Caco-2 (cell line): ENCODE data around the gene PPP2CA. TPM values are rescaled to one million over a fixed set of nuclear protein-coding genes. Genes with fewer than 3 reads are reported as not detected.

Source experiments
- BruUV-seq: library from RNA; stranded (reverse); fragments of 400-500 nt; replicated peaks from 2 replicates; lab custom pipeline; 2021; lab: Mats Ljungman, UMichigan
- CTCF ChIA-PET: fragments of 300-600 bp; sonication (Branson Sonifier 250); formaldehyde crosslinking; loops from one replicate; lab custom pipeline; 2022; ENCODE audit warnings: antibody characterized with exemption; lab: Charles Lee
- POLR2A ChIA-PET: fragments of 300-600 bp; sonication (Branson Sonifier 250); formaldehyde crosslinking; loops from one replicate; lab custom pipeline; 2022; ENCODE audit warnings: antibody characterized with exemption; lab: Charles Lee
- DNase-seq, 2 experiments: peaks; one replicate each; pipeline versions ENCODE4 v3.0.0 to v3.0.0-alpha.2; 2020 to 2022
- H3K27me3 ChIP-seq: replicated peaks from 2 replicates; pipeline ENCODE4 v1.6.0; 2011; ENCODE audit warnings: low read length; ENCODE audit not compliant: control insufficient read depth, insufficient read depth
- H3K36me3 ChIP-seq: 2 replicates; pipeline ENCODE4 v1.5.1; 2011; ENCODE audit warnings: low read length; ENCODE audit not compliant: control insufficient read depth, insufficient read depth
- H3K4me1 ChIP-seq: fragments of 250-450 bp; sonication (Bioruptor Pico); 2 replicates; pipeline ENCODE4 v1.5.1; 2020; ENCODE audit warnings: mild to moderate bottlenecking
- H3K4me3 ChIP-seq: 2 replicates; pipeline ENCODE4 v1.5.1; 2011; ENCODE audit warnings: low read depth, mild to moderate bottlenecking, control low read depth, low read length
- H3K9me3 ChIP-seq: fragments of 250-450 bp; sonication (Bioruptor Pico); 2 replicates; pipeline ENCODE4 v1.5.1; 2020; ENCODE audit warnings: mild to moderate bottlenecking, moderate library complexity
- H3K27ac Mint-ChIP-seq: one replicate; pipeline ENCODE4 v1.8.0; 2022; ENCODE audit warnings: mixed read lengths; ENCODE audit not compliant: unreplicated experiment
- H3K27me3 Mint-ChIP-seq: one replicate; pipeline ENCODE4 v1.8.0; 2022; ENCODE audit warnings: mixed read lengths; ENCODE audit not compliant: insufficient read depth, unreplicated experiment
- H3K36me3 Mint-ChIP-seq: one replicate; pipeline ENCODE4 v1.8.0; 2022; ENCODE audit warnings: mild to moderate bottlenecking, mixed read lengths; ENCODE audit not compliant: insufficient read depth, unreplicated experiment
- H3K4me1 Mint-ChIP-seq: one replicate; pipeline ENCODE4 v1.8.0; 2022; ENCODE audit warnings: low read depth, mixed read lengths; ENCODE audit not compliant: unreplicated experiment
- H3K4me3 Mint-ChIP-seq: one replicate; pipeline ENCODE4 v1.8.0; 2022; ENCODE audit warnings: mild to moderate bottlenecking, moderate library complexity, mixed read lengths; ENCODE audit not compliant: unreplicated experiment
- H3K9me3 Mint-ChIP-seq: one replicate; pipeline ENCODE4 v1.8.0; 2022; ENCODE audit warnings: mixed read lengths; ENCODE audit not compliant: unreplicated experiment
- intact Hi-C: fragments of 100-400 bp; cut with micrococcal nuclease; formaldehyde crosslinking; loops from one replicate; pipeline ENCODE4 v1.10.0; 2022; ENCODE audit not compliant: unreplicated experiment
- total RNA-seq: library from RNA; stranded (reverse); gene quantifications from 2 replicates; pipeline ENCODE4 v1.2.3, GENCODE V29; 2022
- TF ChIP-seq, protein P1 (sequence below), 2 experiments: fragments of 200-600 bp in 1 of 2; IDR thresholded peaks; 1 replicate in 1 of 2; 2 replicates in 1 of 2; pipeline versions ENCODE4 v1.5.1 to v1.8.0; 2011 to 2022; ENCODE audit warnings: antibody characterized with exemption in 1 of 2, control low read depth in 1 of 2, inconsistent platforms in 1 of 2, low read depth in 1 of 2, low read length in 1 of 2, mild to moderate bottlenecking in 1 of 2, moderate library complexity in 1 of 2; ENCODE audit not compliant: insufficient read depth in 1 of 2, severe bottlenecking in 1 of 2, unreplicated experiment in 1 of 2

PPP2CA gene
- total RNA-seq, 1 experiment from 2014 or later: 224 TPM

GRCh38 chr5:134188092-134188491 lies 37.8 kb downstream of the PPP2CA start:
- no TSS peak for BruUV-seq
- no peaks in the 10 kb centered on the region for H3K9me3 Mint-ChIP-seq
- intact Hi-C loops: no loop called here
- H3K36me3 Mint-ChIP-seq: peaks cover 43% of the 10 kb centered on the region
- H3K4me1 Mint-ChIP-seq: no peaks in the 10 kb centered on the region
- H3K27me3 ChIP-seq: no peaks in the 10 kb centered on the region
- POLR2A ChIA-PET: no interaction called here
- no peak overlapping the region for H3K4me3 ChIP-seq
- H3K27ac Mint-ChIP-seq: peak overlapping the region; percentile 42
- TF ChIP-seq, protein P1, sequence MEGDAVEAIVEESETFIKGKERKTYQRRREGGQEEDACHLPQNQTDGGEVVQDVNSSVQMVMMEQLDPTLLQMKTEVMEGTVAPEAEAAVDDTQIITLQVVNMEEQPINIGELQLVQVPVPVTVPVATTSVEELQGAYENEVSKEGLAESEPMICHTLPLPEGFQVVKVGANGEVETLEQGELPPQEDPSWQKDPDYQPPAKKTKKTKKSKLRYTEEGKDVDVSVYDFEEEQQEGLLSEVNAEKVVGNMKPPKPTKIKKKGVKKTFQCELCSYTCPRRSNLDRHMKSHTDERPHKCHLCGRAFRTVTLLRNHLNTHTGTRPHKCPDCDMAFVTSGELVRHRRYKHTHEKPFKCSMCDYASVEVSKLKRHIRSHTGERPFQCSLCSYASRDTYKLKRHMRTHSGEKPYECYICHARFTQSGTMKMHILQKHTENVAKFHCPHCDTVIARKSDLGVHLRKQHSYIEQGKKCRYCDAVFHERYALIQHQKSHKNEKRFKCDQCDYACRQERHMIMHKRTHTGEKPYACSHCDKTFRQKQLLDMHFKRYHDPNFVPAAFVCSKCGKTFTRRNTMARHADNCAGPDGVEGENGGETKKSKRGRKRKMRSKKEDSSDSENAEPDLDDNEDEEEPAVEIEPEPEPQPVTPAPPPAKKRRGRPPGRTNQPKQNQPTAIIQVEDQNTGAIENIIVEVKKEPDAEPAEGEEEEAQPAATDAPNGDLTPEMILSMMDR (IDR thresholded peaks at IDR 0.05; ENCODE audit: insufficient read depth in 1 of 2, low read depth in 1 of 2, low read length in 1 of 2, severe bottlenecking in 1 of 2, unreplicated experiment in 1 of 2): no peak
- CTCF ChIA-PET: no interaction called here
- no peaks in the 10 kb centered on the region for H3K27me3 Mint-ChIP-seq
- peaks cover 8% of the 10 kb centered on the region; the same call in 1 of the 2 replicates for H3K4me1 ChIP-seq
- no peaks in the 10 kb centered on the region; the same call in 1 of the 2 replicates for H3K36me3 ChIP-seq
- no peak for DNase-seq
- no peaks in the 10 kb centered on the region for H3K9me3 ChIP-seq
- no peak overlapping the region for H3K4me3 Mint-ChIP-seq

GRCh38 chr5:134184155-134185135 lies 41.4 kb downstream of the PPP2CA start:
- no peaks in the 10 kb centered on the region for H3K36me3 ChIP-seq
- no peaks in the 10 kb centered on the region for H3K9me3 Mint-ChIP-seq
- intact Hi-C loops: loop anchor here (1.0 to 2.0 kb wide), 2 partner anchors 42 to 105 kb away; partner anchors contain the start of gene PPP2CA
- H3K27me3 ChIP-seq: no peaks in the 10 kb centered on the region
- CTCF ChIA-PET: interaction anchor here (1.9 kb wide), 1 partner anchor 105 kb away, joined by 4 read pairs; no protein-coding TSS in a partner anchor
- H3K4me3 Mint-ChIP-seq: no peak overlapping the region
- no peaks in the 10 kb centered on the region for H3K27me3 Mint-ChIP-seq
- no peaks in the 10 kb centered on the region for H3K9me3 ChIP-seq
- peaks cover 8% of the 10 kb centered on the region; the same call in 1 of the 2 replicates for H3K4me1 ChIP-seq
- H3K27ac Mint-ChIP-seq: no peak overlapping the region
- DNase-seq: peak; percentile 80 to 83
- BruUV-seq: no TSS peak
- TF ChIP-seq, protein P1 (IDR thresholded peaks at IDR 0.05; ENCODE audit: insufficient read depth in 1 of 2, low read depth in 1 of 2, low read length in 1 of 2, severe bottlenecking in 1 of 2, unreplicated experiment in 1 of 2): peak; percentile 90 to 94
- peaks cover 16% of the 10 kb centered on the region for H3K36me3 Mint-ChIP-seq
- no peaks in the 10 kb centered on the region for H3K4me1 Mint-ChIP-seq
- POLR2A ChIA-PET: interaction anchor here (0.6 kb wide), 1 partner anchor 183 kb away, joined by 12 read pairs; no protein-coding TSS in a partner anchor
- no peak overlapping the region for H3K4me3 ChIP-seq

GRCh38 chr5:134183481-134183880 lies 42.4 kb downstream of the PPP2CA start:
- H3K4me3 Mint-ChIP-seq: no peak overlapping the region
- TF ChIP-seq, protein P1 (IDR thresholded peaks at IDR 0.05; ENCODE audit: insufficient read depth in 1 of 2, low read depth in 1 of 2, low read length in 1 of 2, severe bottlenecking in 1 of 2, unreplicated experiment in 1 of 2): no peak
- H3K27me3 ChIP-seq: no peaks in the 10 kb centered on the region
- no peaks in the 10 kb centered on the region for H3K36me3 ChIP-seq
- no peaks in the 10 kb centered on the region for H3K9me3 Mint-ChIP-seq
- no peak overlapping the region for H3K4me3 ChIP-seq
- no peaks in the 10 kb centered on the region for H3K4me1 Mint-ChIP-seq
- H3K9me3 ChIP-seq: no peaks in the 10 kb centered on the region
- ChIA-PET CTCF (interaction anchor here (2.0 kb wide), 1 partner anchor 106 kb away, joined by 18 read pairs; no protein-coding TSS in a partner anchor), POLR2A (no interaction called here)
- intact Hi-C loops: no loop called here
- BruUV-seq: no TSS peak
- H3K27me3 Mint-ChIP-seq: no peaks in the 10 kb centered on the region
- H3K36me3 Mint-ChIP-seq: peaks cover 16% of the 10 kb centered on the region
- H3K27ac Mint-ChIP-seq: no peak overlapping the region
- no peak for DNase-seq
- H3K4me1 ChIP-seq: peaks cover 8% of the 10 kb centered on the region; the same call in 1 of the 2 replicates
